Heart left ventricle (tissue), 13 donors: Measurements from ENCODE around the gene ACACA.

Experiments
- CTCF ChIP-seq, 12 donors: fragments of 200-600 bp; sonication (generic) in 4 of 12; IDR thresholded peaks; one replicate each; pipeline versions ENCODE4 v1.5.0 to v1.8.0; 2018 to 2022; ENCODE audit warnings: antibody characterized with exemption in 12 of 12, mild to moderate bottlenecking in 5 of 12
- POLR2A ChIP-seq, 2 donors: fragments of 450-650 bp; IDR thresholded peaks; one replicate each; pipeline ENCODE4 v1.6.1; 2017; ENCODE audit warnings: antibody characterized with exemption in 2 of 2, mild to moderate bottlenecking in 2 of 2, moderate library complexity in 2 of 2
- donor health status: ischemic (EF 13 %, LVEDD 7.1; RV severe dilation, severe dysfunction).
- donor health status: DM: no; HTN: yes; CAD: no.
- donor health status: DM: no; HTN: no; CAD: no.
- donor health status: ischemic (EF 25% LVEDD 6.9; RV normal size, moderate dysfunction).
- donor health status: ischemic (EF 25% LVEDD 5.7; RV mildly dilated, moderate dysfunction).
- donor health status: ischemic (EF 35%, LVEDD 5.7; RV mildly dilated, moderate dysfunction).
- donor health status: nonischemic (EF 11% LVEDD 7.7; RV severe dilation, severe dysfunction).
- donor health status: DM: yes; HTN: yes; CAD: no.
- donor health status: PGD.
- donor health status: ischemic (EF 29% LVEDD 5.4; RV normal size, mild dysfunction).
- donor health status: nonischemic (EF 23%, LVEDD 6.1; RV moderate dilation, normal function).

DNA sequence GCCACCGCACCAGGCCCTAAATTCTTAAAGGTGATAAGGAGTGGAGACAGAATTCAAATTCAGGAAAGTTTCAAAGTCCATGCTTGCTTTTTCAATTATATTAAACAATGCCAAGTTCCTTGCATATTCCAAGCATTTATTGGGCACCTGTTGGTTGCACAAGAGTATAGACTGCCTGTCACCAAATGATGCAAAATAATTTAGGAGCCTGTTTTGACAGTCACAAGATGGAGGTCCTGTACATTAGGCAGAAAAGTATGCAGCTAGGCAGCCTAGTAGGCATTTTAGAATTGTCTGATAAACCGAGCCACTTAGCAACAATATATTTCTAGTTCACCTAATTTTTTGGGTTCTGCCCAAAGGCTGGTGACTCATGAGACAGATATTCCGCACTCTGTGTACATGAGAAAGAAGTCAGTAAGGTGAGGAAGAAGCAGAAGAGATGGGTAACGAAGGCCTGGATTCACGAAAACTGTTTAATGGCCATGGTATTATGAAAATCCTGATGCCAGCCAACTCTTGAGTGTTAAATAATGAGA lies 7.3 kb downstream of the ACACA start:
- TF ChIP-seq POLR2A (IDR thresholded peaks at IDR 0.05) (no peak), CTCF (IDR thresholded peaks at IDR 0.05) (no peak)
